HG02840 (cell line): ENCODE measurements around the gene RNF144A.
A peak's percentile ranks its signal among the peaks of the same experiment; 100 is the strongest.

Source experiments
- ATAC-seq: cut with Tn5 transposase; IDR thresholded peaks from one replicate; pipeline ENCODE4 v1.9.1; 2021; ENCODE audit warnings: mild to moderate bottlenecking, moderate library complexity, moderate number of reproducible peaks; ENCODE audit not compliant: unreplicated experiment, low FRiP score

The RNF144A gene

DNA sequence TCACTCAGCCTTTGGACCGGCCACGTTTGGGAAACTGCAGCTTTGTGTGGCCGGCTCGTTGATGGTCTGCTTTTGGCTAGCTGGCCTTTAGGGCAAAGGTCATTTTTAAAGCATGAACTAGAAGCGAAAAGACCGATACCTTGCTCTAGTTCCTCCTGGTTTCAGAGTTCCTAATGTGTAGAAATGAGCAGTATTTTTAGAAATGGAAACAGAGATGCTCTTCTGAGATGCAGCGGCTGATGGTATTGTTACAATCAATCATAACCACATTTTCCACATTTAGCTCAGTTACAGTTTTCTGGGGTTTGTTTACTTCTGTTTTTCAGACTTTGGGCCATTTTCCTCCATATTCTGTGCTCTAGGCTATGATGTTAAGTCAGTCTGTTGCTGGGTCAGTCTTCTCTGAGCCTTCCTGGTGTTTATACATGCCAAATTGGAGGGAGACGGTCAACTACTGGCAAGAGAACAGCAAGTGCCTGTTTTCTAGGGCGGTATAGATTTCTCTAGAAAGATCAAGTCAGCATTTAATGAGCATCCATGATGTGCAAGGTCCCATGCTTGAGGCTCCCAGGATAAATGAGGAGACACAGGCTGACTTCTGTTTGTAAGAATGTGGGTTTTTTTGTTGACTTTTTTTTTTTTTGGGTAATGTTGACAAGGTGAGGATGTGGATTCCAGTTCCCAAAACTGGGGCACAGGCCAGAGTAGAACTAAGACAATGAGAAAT, 28.0 kb downstream of the RNF144A start:
- peak; percentile 79 for ATAC-seq

DNA sequence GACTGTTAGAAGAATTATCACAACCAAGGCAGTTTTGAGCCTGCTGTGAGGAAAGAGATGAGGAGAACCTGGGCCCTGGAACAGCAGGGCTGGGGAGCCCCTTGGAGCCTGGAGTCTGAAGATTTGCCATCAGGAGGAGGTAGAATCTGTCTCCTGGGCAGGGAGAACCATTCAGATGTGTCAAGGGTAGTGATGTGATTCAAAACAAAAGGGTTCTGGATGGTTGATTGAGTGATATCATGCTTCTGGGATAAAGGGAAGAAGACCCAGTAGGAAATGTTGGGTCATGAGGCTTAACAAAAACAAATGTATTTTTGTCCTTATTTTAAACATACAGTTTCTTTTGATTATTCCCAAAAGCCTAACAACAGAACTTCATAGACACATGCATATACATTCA, 28.6 kb downstream of the RNF144A start:
- ATAC-seq: no peak

DNA sequence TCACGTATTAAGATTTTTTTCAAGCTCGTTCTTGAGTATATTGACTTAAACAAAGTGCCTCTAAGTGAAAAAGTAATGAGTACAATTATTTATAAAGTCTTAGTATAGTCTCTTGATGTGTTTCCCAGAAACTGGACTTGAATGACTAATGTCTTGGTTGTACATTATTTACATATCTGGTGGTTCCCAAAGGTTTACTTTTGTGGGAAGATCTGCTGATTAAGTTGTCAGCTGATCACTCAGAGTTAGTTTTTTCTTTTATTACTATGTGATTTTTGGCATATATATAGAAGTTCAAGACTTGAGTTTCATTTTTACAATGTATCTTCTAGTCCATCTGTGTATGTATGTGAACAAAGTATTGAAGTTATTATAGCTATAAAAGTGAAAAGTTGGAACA, 29.5 kb downstream of the RNF144A start:
- ATAC-seq: no peak

DNA sequence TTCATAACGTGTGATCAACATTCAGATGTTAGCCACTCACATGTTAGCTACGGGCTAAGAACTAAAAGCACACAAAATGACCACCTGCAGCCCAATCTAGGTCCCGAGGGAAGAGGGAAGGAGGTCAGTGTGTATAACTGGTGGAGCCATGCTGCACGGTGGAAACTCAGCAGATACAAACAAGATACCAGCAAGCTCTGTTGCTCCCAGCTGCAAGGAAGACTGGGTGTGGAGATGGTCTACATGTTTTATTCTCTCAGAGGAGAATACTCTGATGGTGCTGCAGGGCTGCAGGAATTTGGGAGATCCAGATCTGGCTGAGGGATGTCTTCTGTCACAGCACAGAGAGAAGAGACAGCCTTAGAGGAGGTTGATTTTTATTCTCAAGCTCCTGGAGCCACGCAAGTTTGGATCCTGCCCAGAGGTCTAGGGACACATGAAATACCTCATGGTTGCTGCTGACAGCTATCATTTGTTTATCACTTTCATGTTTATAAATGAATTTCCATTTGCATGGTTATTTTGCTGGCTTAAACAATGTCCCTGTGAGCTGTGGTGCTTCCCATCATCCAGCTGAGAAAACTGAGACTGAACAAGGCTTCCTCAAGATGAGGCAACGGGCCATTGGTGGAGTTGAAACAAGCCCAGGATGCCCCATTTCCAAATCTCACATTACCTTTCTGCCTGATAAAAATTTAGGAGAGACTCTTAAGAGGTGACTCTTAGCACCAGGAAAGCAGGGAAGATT, 30.9 kb downstream of the RNF144A start:
- ATAC-seq: no peak

DNA sequence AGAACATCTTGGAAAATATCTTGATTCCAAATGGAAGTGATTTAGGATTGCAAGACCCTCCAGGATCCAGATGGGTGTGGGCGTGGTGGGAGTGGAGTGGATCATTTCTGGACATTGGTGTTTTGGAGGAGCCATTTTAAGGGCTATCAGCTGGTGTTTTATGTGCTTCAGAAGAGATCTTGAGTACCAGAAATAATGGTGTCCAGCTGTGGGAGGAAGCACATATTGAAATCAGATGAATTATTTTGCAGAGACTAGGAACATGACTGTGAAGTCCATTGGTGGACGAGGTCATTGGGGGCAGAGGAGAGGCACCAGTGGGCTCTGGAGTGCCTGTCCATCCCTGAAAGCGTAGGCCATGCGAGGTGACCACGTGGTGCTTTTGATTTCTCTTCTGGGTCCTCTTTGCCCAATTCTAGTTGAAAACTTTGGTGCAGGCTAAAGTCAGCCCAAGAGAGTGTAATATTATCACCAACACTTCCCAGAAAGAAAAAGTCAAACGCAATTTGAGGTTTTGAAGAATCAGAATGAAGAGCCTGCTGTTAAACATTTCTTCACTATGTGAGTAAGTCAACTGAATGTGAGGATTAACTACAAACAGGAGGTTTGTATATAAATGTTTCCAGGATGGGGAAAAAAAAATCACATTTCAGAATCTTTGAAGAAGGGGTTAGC, 31.6 kb downstream of the RNF144A start:
- ATAC-seq: no peak

DNA sequence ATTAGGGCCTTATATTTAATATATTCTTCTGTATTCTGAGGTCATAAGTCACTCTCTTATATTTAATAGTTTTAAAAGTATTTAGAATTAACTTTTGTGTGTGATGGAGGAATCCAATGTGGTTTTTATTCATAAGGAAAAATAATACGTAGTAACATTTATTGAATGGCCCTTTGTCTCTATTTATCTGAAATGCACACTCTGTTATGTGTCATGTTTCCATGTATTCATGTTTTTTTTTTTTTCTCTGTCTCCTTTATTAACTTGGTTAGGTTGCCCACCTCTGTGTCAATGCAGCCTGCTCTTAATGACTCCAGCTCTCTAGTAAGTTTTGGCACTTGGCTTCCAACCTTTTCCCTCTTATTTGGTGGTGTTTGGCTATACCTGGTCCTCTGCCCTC, 33.8 kb downstream of the RNF144A start:
- ATAC-seq: no peak

DNA sequence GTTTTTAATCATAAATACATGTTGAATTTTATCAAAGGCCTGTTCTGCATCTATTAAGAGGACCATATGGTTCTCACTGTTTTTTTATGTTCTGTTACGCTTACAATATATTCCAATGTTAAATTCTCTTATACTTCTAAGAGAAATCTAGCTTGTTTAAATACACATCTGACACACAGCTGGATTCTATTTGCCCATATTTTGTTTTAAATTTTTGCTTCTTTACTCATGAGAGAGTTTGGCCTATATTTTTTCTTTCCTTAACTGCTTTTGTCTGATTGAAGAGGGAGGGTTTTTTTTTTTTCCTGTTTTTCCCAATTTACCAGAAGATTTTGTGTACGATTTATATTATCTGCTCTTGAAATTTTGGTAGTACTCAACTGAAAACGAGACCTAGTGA, 34.9 kb downstream of the RNF144A start:
- no peak for ATAC-seq

DNA sequence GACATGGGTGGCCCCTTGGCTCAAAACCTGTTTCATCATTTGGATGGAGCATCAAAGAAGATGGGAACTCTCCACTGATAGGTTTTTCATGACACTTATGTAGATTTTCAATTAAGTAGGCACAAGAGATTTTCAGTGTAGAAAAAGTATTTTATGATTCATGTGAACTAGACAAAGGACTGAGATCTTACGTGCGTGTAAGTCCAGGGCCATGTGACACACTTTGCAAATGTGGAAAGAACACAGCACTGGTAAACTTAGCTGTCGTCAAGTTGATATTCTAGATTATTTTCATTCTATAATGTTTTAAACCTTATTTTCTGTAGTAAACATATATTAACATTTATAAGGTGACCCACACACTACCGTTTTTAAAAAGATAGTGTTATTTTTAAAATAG, 37.4 kb downstream of the RNF144A start:
- ATAC-seq: no peak

DNA sequence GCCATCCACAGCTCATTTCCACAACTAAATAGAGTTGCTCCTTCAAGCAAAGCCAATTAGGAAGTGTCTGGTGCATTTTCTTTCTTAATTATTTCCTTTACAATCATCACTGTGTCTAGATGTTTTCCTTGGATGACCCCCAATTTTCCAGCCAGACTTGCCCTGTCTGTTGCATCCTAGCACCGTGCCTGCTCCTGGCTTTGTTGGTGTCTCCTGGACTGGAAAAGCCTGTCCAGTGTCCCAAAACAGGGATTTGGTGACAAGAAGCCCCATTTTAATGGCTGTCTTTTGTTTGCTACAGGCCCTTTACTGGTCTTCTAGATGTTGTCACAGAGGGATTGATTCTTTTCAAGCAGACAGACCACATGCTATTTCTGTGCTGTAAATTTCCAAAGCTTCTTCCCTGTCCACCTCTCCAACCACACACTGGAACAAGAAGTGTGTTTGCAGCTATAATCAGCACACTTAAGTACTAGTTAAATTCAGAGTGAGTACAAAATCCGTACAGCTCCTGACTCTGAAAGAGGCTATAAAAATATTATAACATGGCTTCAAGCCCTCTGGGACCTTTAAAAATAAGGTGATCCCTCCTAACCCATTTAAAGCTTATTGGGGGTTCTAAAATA, 38.4 kb downstream of the RNF144A start:
- no peak for ATAC-seq

DNA sequence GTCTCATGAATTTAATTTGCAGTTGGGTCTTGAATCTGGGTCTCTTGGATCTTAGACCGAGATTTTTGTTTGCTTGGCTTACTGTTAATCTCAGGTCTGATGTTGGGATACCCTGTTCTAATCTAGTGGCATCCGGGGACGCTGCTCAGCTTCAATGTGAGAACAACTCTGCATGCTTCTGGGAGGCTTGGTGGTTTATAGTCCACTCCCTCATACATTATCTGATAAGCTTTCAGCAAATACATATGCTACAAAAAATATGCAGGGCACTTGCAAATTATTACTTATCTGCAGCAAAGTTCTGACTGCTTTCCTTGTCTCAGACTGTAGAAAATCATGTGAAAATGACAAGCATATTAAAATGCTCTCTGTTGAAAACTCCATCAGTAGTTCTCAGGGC, 39.4 kb downstream of the RNF144A start:
- no peak for ATAC-seq

DNA sequence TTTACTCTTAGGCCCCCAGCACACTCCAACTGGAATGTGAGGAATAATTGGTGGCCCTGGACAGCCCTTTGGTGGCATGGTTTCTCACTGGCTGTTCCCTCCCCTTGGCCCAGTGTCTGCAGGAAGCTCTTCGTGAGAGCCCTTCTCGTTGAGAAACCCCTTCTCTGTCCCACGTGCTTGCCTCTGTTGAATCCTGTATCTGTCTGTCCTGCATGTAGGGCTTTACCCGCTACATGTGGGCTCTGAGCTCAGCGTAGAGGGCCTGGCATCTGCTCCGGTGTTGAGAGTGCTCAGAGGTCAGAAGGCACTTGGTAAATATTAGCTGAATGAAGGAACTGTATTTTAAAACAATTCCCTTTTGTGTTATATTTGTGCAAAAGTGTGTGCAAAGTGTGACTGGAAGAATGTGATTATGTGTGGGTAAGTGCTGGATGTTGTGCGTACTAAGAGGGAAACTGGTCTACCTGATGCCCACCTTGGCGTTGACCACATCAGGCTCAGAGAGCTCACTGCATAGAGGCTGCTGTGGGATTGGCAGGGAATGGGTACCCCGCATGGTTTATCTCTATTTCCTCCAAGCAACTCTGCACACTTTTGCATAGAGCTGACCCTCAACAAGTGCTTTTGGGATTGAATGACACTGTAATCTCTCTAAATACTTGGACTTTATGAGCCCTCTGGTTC, 40.0 kb downstream of the RNF144A start:
- ATAC-seq: no peak

DNA sequence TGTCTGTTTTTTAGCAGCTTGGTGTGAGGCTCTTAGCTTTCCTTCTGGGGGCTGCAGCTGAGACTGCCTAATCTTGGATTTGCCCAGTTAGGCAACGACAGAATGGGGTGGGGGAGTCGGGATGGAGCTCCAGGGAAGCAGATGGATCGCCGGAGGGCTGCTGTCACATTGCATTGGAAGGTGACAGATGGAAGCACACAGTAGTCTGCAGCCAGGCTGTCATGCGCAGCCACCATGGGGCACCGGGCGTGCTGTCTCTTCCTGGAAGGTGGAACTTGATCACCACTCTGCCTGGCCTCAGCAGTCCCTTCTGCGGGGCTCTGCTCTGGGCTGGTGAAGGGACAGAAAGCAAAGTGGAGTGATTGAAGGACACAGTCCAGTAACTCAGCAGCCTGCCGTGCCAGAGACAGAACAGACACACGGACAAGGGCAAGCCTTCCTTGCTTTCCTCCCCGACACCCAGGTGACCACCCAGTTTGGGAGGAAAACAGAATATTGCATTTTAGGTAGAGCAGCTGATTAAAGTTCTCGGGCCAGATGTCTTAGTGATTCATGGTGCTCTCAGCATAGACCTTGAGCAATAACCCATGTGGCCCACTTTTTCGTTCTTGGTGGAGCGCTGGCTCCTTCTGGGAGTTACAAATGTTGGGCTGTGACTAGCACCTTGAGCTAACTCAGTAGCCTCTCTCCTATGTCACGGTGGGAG, 40.9 kb downstream of the RNF144A start:
- ATAC-seq: no peak

DNA sequence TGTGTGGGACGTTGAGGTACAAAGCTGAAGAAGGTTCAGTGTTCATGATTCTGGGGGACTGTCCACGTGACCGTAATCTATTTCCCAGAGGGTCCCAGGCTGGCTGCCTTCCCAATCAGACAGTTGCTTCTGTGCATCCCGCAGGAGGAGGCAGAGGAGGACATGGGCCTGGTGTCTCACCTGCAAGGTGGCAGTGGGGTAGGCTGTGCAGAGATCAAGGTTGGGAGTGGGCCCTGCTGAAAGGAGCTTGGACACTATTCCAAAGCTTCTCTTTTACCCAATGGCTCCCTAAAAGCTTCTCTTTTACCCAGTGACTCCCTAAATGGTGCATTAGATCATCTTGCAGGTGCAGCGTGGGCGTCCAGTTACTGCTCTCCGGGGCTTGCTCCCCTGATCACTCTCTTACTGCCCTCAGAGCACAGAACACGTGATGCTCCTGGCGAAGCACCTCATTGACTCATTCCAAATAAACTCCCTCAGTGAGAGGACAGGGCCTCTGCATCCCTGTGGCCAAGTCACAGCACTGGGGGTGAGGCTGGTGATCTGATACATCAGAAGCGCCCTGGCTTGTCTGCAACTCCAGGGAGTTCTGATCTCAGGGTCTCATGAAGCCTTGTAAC, 41.5 kb downstream of the RNF144A start:
- no peak for ATAC-seq

DNA sequence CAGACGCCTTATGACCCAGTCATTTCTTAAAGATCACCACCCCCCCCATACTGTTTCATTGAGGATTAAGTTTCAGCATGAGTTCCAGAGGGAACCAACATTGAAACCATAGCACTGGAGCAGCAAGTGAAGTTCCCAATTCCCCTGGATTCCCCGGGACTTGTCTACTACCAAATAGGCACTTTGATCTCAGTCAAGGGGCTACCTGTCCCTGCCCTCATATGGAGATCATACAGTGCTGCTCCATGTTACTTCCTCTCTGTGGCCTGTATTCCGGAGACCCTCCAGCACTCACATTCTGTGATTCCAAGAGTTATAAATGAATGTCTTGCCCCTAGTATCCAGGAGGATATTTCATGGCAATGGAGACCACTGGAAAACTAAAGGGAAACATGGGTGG, 42.5 kb downstream of the RNF144A start:
- ATAC-seq: no peak

DNA sequence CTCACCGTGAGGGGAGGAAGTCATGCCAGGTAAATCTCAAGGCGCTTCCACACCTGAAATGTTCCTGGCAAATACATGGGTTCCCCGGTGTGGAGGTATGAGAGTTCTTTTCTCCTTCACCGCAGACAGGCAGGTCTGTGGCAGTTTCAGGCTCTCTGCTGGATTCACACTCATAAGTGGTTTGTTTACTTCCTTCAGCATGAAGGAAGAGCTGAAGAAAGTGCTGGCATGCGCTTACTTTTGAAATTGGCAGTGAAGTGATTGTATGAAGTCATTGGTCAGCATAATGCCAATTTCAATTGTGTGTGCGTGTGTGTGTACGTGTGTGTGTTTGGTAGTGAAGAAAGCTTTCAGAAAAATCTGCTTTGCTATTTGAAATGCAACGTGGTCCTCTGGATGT, 43.4 kb downstream of the RNF144A start:
- no peak for ATAC-seq

DNA sequence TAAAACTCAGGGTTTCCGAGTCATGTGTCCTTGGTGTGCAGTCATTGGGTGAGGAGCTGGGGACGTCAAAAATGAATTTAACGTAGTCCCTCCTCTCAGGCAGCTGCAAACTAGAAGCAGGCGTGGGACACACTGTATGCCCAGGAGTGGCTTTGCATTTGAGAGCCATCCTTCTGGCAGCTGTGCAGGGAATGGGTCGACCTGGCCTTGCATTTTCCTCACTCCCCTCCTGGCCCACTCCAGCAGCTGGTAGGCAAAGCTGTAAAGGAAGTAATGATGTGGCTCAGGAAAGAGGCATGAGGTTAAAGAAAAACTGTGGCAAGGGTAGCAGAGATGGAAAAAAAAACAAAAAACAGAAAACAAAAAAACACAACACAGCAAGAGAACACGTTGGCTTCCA, 46.5 kb downstream of the RNF144A start:
- ATAC-seq: no peak

DNA sequence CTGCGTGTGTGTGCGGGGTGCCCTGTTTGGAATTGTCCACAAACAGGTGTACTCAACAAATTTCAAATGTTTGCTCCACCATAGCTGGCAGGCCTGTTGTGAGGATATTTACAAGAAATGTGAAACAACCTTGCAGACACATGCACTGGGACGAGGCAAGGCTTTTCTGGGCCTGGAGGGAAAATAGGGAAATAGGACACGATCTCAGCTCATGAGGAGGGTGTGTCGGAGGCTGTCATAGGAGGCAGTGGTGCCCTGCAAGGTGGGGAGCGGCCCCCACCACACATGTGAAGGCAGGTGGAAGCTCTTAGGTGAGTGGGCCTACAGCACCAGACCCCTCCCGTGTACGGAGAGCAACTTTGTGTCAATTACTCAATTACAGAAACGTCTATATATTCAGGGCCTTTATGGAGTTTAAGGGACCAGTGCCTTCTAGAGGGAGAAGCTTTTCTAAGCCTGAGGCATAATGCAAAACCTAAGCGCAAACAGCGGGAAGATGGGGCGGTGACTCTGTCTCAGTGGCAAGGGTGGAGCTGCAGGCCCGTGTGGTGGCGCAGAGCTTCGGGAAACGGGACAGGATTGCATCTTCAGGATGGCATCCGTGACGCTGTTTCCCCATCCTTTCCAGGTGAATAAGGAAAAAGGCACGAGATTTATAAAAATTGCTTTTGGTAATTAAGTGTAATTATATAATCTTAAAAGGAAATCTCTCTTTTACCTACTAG, 48.0 kb downstream of the RNF144A start:
- no peak for ATAC-seq

DNA sequence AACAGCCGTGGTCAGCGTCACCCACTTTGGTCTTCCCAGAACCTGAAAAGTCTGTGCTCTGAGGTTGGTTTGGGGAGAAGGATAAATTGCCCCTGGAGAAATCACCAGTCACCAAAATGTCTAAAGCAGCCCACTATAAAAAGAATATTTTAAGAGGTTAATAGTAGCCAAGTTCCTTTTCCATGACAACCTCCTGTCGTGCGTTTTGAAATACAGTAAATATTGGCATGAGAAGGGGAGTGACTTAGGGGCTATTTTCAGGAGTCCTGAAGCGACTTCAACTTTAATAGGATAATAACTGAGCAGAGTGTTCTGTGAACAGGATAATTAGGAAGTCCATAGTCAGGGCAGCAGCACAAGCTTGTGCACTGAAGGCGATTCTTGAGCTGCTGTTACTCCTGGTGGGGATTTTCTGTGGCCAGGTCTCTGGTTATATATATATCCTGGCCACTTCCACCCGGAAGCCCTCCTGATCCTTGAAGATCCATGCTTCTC, 49.3 kb downstream of the RNF144A start:
- ATAC-seq: no peak

DNA sequence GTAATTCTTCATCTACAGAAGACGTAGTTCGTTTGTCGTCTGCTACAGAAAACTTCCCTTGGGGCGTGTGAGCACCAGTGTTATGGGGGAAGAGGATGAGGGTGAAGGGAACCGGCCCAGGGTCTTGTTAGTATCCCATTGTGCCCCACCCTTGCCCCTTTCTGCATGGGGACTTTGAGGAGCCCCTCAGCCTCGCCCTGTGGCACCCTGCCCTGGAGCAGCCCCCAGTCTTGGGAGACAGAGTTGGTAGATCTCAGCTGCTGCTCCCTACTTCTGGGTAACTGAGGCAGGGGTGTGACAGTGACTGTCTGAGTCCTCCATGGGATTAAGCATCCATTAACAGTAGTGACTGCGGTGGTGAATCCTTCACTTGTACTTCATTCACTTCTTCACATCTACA, 50.1 kb downstream of the RNF144A start:
- no peak for ATAC-seq
